Pancreas (tissue), 10 donors: ENCODE data around the gene PPT1. TPM values are rescaled to one million over a fixed set of nuclear protein-coding genes. Genes with fewer than 3 reads are reported as not detected.
"Not testable (repeated sequence)": the region's sequence is repeated elsewhere in the genome, so short reads cannot be mapped to it uniquely, and the experiment has no call there.

Experiments used
- ATAC-seq, 4 donors: fragments of 200-7000 bp; cut with Tn5 transposase; one replicate each; pipeline versions ENCODE4 v1.8.0 to v1.9.1; 2020; ENCODE audit warnings: mild to moderate bottlenecking in 4 of 4, moderate library complexity in 4 of 4
- DNase-seq, 6 donors: peaks; one replicate each; pipeline ENCODE4 v3.0.0-alpha.2; 2020
- FAIRE-seq: peaks from 2 replicates; lab custom pipeline; 2012; peaks lifted over from hg19 to GRCh38; lab: Jason Lieb, UNC
- H3K27ac ChIP-seq, 4 donors: fragments of 200-600 bp; sonication (generic); 1 replicate in 3 of 4; 2 replicates in 1 of 4; pipeline versions ENCODE4 v1.5.0 to v1.8.0; 2020
- H3K27me3 ChIP-seq, 4 donors: fragments of 200-600 bp; one replicate each; pipeline ENCODE4 v1.8.0; 2021
- H3K36me3 ChIP-seq, 3 donors: fragments of 200-600 bp; sonication (generic) in 1 of 3; one replicate each; pipeline versions ENCODE4 v1.5.0 to v1.8.0; 2020 to 2021
- H3K4me1 ChIP-seq, 3 donors: fragments of 200-600 bp; one replicate each; pipeline ENCODE4 v1.8.0; 2021
- H3K4me3 ChIP-seq, 4 donors: fragments of 200-600 bp; sonication (generic) in 2 of 4; one replicate each; pipeline versions ENCODE4 v1.5.0 to v1.8.0; 2020 to 2021
- H3K9me3 ChIP-seq, 4 donors: fragments of 200-600 bp; one replicate each; pipeline ENCODE4 v1.8.0; 2021
- CTCF ChIP-seq, 4 donors: fragments of 200-600 bp; sonication (generic) in 3 of 4; IDR thresholded peaks; one replicate each; pipeline versions ENCODE4 v1.5.0 to v1.8.0; 2021; ENCODE audit warnings: antibody characterized with exemption in 4 of 4
- WGBS, 2 donors: extraction: QIAGEN DNeasy Blood & Tissue Kit; methylation state at CpG; one replicate each; pipeline ENCODE4 v1.1.7; 2013; 5-methylcytosine and 5-hydroxymethylcytosine counted together
- intact Hi-C, 3 donors: fragments of 100-400 bp; cut with DNase I; formaldehyde crosslinking; loops; one replicate each; pipeline versions ENCODE4 v1.11.1 to v1.14.2; 2022
- polyA plus RNA-seq, 2 donors: library from polyadenylated mRNA; stranded (reverse); fragments of 200-250 nt; gene quantifications; one replicate each; pipeline ENCODE4 v1.2.3, GENCODE V29; 2013
- total RNA-seq, 6 donors: library from RNA; stranded (reverse); fragmentation: NEBNext Ultra II Directional in 4 of 6; extraction: Animal tissue kit (Norgen Biotek cat#: 25700) in 4 of 6; gene quantifications; one replicate each; pipeline versions ENCODE4 v1.2.1 to v1.2.4, GENCODE V29; 2021 to 2023
- donor health status: healthy with polysubstance abuse.
- donor health status: DM: no; HTN: no; CAD: no; lungs with moderate emphysema.
- donor health status: DM: no; HTN: no; CAD: no.
- donor health status: control.
- donor health status: control.
- donor health status: Bipolar disorder and iron deficiency.
- donor health status: DM: yes; HTN: yes; CAD: no.
- donor health status: DM: no; HTN: no; CAD: no.
- donor health status: DM: no; HTN: no; CAD: no.
- donor health status: DM: yes; HTN: yes; CAD: no.

PPT1 gene
- total and polyA plus RNA-seq, 8 donors: 20.1 to 74.1 (median 32.2) TPM

DNA sequence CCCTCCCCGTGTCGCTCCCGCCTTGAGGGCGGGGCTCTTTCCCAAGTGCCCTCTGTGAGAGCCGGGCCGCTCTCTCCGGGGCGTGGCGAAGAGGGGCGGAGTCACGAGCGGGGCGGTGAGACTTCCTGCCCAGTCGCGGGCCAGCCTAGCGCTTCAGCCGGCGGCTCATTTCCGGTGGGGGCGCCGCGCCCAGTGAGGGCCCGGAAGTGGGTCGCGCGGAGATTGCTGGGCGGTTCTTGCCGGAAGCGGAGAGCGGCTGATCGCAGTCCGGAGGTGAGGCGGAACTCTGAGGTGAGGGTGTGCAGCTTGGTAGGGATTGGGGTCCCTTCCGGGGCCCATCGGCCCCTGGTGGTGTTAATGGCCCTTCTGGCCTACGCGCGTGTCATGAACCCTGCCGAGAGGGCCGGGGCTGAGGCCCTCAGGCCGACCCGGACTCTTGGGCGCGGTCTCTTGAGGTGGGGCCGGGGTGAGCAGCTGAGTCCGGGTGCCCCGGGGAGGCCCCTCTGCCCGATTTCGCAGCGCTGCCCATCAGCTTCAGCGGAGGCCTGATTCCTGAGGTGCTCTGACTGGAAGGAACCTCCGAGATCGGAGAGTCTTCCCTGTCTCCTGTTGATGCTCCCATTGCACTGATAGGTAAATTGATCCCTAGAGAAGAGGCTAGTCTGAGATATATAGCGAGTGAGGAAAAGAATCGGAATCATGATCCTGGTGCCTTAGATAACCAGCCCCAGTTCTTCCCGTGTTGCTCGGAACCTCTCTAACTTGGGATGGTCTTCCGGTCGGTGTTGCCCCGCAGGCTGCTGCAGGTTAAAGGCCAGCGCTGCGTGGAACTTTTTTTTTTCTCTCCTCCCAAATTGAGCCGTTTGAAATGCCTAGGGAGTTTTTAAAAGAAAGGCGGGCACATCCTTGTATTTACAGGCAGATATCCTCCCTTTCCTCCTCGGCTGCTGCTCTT, 56.3 kb downstream of the PPT1 start, which contains the start of gene CAP1:
Gene CAP1, plus strand, starts transcription at position 219 of the 955 bp plus-strand sequence. CDS start 18,618 bp downstream, outside the sequence.
- peak; percentile 89 to 95 (median 94) for ATAC-seq
- Histone ChIP-seq H3K36me3 (no peaks in the 10 kb centered on the region), H3K4me3 (peak within 1 kb of the TSS; percentile 79 to 99 (median 94)), H3K4me1 (peaks cover 31 to 57% (median 32%) of the 10 kb centered on the region in 3 donors), H3K9me3 (no peaks in the 10 kb centered on the region), H3K27me3 (no peaks in the 10 kb centered on the region), H3K27ac (peak within 1 kb of the TSS; percentile 90 to 99 (median 96))
- 1% methylated on average over 56 to 65 of the region's 65 CpGs for WGBS, 2 donors
- TF ChIP-seq CTCF (IDR thresholded peaks at IDR 0.05): no peak
- intact Hi-C loops: no loop called here
- peak; percentile 99 to 100 (median 100) for DNase-seq
- FAIRE-seq: peak; percentile 78

- no peak for TF ChIP-seq CTCF (IDR thresholded peaks at IDR 0.05)
- peak; percentile 58 to 88 (median 75) for DNase-seq
- peak; percentile 46 to 65 (median 58) for ATAC-seq
- FAIRE-seq: no peak
- 0% methylated on average over 49 to 52 of the region's 52 CpGs for WGBS, 2 donors
- Histone ChIP-seq H3K36me3 (no peaks in the 10 kb centered on the region), H3K9me3 (no peaks in the 10 kb centered on the region), H3K27me3 (no peaks in the 10 kb centered on the region), H3K4me3 (peak overlapping the region; percentile 79 to 99 (median 89)), H3K27ac (peak overlapping the region; percentile 90 to 99 (median 96)), H3K4me1 (peaks cover 31 to 55% (median 32%) of the 10 kb centered on the region in 3 donors)
- intact Hi-C loops: no loop called here
Observed at GRCh38 chr1:40039757-40040510, 57.1 kb downstream of the PPT1 start.

GRCh38 chr1:40039245-40039756, 57.8 kb downstream of the PPT1 start:
- no peak for FAIRE-seq
- H3K27me3 ChIP-seq: no peaks in the 10 kb centered on the region
- H3K36me3 ChIP-seq: no peaks in the 10 kb centered on the region
- intact Hi-C loops: no loop called here
- H3K9me3 ChIP-seq: no peaks in the 10 kb centered on the region
- TF ChIP-seq CTCF (IDR thresholded peaks at IDR 0.05): no peak
- peak overlapping the region; percentile 90 to 99 (median 96) for H3K27ac ChIP-seq
- H3K4me3 ChIP-seq: peak overlapping the region; percentile 79 to 99 (median 89)
- peak in 1 of 6 donors; percentile 58 for DNase-seq
- H3K4me1 ChIP-seq: peaks cover 31 to 49% (median 32%) of the 10 kb centered on the region in 3 donors
- WGBS, 2 donors: 0 to 1% methylated on average over 10 of the region's 10 CpGs
- ATAC-seq: peak; percentile 3 to 20 (median 7)

GRCh38 chr1:40038697-40039096, 58.4 kb downstream of the PPT1 start:
- 62 to 83% methylated on average over 3 of the region's 3 CpGs for WGBS, 2 donors
- Histone ChIP-seq H3K9me3 (no peaks in the 10 kb centered on the region), H3K36me3 (no peaks in the 10 kb centered on the region), H3K4me3 (no peak overlapping the region), H3K27me3 (no peaks in the 10 kb centered on the region), H3K4me1 (peaks cover 31 to 43% (median 32%) of the 10 kb centered on the region in 3 donors), H3K27ac (peak overlapping the region; percentile 44 to 99 (median 94))
- ATAC-seq (no peak), FAIRE-seq (no peak), DNase-seq (no peak)
- TF ChIP-seq CTCF (IDR thresholded peaks at IDR 0.05): no peak
- intact Hi-C loops: no loop called here

DNA sequence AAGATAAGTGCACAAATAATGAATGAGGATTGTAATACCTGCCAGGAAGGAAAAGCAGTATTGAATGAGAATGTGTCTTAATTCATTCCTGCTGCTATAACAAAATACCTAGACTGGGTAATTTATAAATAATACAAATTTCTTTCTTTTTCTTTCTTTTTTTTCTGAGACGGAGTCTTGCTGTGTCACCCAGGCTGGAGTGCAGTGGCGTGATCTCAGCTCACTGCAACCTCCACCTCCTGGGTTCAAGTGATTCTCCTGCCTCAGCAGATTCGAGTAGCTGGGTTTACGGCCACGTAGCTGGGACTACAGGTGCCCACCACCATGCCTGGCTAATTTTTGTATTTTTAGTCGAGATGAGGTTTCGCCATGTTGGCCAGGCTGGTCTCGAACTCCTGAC, 59.8 kb downstream of the PPT1 start:
- intact Hi-C loops, DNase-seq, H3K9me3 ChIP-seq, H3K36me3 ChIP-seq, ATAC-seq, FAIRE-seq, H3K27me3 ChIP-seq, H3K4me3 ChIP-seq: not testable (repeated sequence)
- WGBS, 2 donors: 86 to 91% methylated on average over 8 of the region's 8 CpGs
- H3K4me1 ChIP-seq: peaks cover 27 to 37% (median 28%) of the 10 kb centered on the region in 3 donors
- peak overlapping the region in 3 of 4 donors; percentile 23 to 72 (median 46) for H3K27ac ChIP-seq
